IPS-18a (cell line): ENCODE data around the gene BCL6B.
"Not testable (repeated sequence)": the region's sequence is repeated elsewhere in the genome, so short reads cannot be mapped to it uniquely, and the experiment has no call there.

Experiments
- H3K27ac ChIP-seq: one replicate; pipeline ENCODE4 v1.5.1; 2013; ENCODE audit warnings: low read length
- H3K27me3 ChIP-seq: one replicate; pipeline ENCODE4 v1.6.1; 2013; ENCODE audit warnings: mild to moderate bottlenecking, low read length; ENCODE audit not compliant: control insufficient read depth, insufficient read depth
- H3K36me3 ChIP-seq: one replicate; pipeline ENCODE4 v1.6.1; 2013; ENCODE audit warnings: low read depth, low read length; ENCODE audit not compliant: control insufficient read depth
- H3K4me1 ChIP-seq: one replicate; pipeline ENCODE4 v1.6.1; 2013; ENCODE audit warnings: low read depth, low read length; ENCODE audit not compliant: control insufficient read depth
- H3K4me3 ChIP-seq: one replicate; pipeline ENCODE4 v1.5.1; 2013; ENCODE audit warnings: low read length
- H3K9ac ChIP-seq: one replicate; pipeline ENCODE4 v1.6.1; 2013; ENCODE audit warnings: mild to moderate bottlenecking, low read length, moderate library complexity
- H3K9me3 ChIP-seq: one replicate; pipeline ENCODE4 v1.6.1; 2013; ENCODE audit warnings: low read depth, low read length; ENCODE audit not compliant: control insufficient read depth

BCL6B gene

GRCh38 chr17:7048968-7049367 is 26.1 kb downstream of the BCL6B start:
- no peaks in the 10 kb centered on the region for H3K9me3 ChIP-seq
- no peak overlapping the region for H3K27ac ChIP-seq
- peaks cover 9% of the 10 kb centered on the region for H3K4me1 ChIP-seq

GRCh38 chr17:7050583-7050982 is 27.7 kb downstream of the BCL6B start:
- H3K9me3 ChIP-seq, H3K27ac ChIP-seq, H3K4me1 ChIP-seq, H3K36me3 ChIP-seq, H3K4me3 ChIP-seq, H3K9ac ChIP-seq: not testable (repeated sequence)
- peaks cover 12% of the 10 kb centered on the region for H3K27me3 ChIP-seq

More at GRCh38 chr17:7048968-7049367, 26.1 kb downstream of the BCL6B start:
- Histone ChIP-seq H3K4me3 (no peak overlapping the region), H3K36me3 (no peaks in the 10 kb centered on the region), H3K9ac (no peak overlapping the region), H3K27me3 (peaks cover 28% of the 10 kb centered on the region)

- Histone ChIP-seq H3K4me3 (no peak overlapping the region), H3K27ac (no peak overlapping the region)
Measured at GRCh38 chr17:7056386-7056785, 33.5 kb downstream of the BCL6B start.

GRCh38 chr17:7058831-7059447 is 36.1 kb downstream of the BCL6B start:
- Histone ChIP-seq H3K27me3 (no peaks in the 10 kb centered on the region), H3K4me3 (no peak overlapping the region), H3K27ac (no peak overlapping the region), H3K4me1 (no peaks in the 10 kb centered on the region), H3K9ac (no peak overlapping the region), H3K9me3 (no peaks in the 10 kb centered on the region), H3K36me3 (no peaks in the 10 kb centered on the region)

More at GRCh38 chr17:7056386-7056785, 33.5 kb downstream of the BCL6B start:
- Histone ChIP-seq H3K9ac (no peak overlapping the region), H3K36me3 (no peaks in the 10 kb centered on the region), H3K27me3 (no peaks in the 10 kb centered on the region), H3K9me3 (no peaks in the 10 kb centered on the region), H3K4me1 (no peaks in the 10 kb centered on the region)

- Histone ChIP-seq H3K4me3 (no peak overlapping the region), H3K9me3 (no peaks in the 10 kb centered on the region), H3K4me1 (no peaks in the 10 kb centered on the region), H3K9ac (no peak overlapping the region), H3K27ac (no peak overlapping the region), H3K36me3 (no peaks in the 10 kb centered on the region), H3K27me3 (no peaks in the 10 kb centered on the region)
Measured at GRCh38 chr17:7060165-7060891, 37.5 kb downstream of the BCL6B start.

GRCh38 chr17:7063518-7064094 is 40.8 kb downstream of the BCL6B start:
- no peaks in the 10 kb centered on the region for H3K4me1 ChIP-seq
- no peak overlapping the region for H3K4me3 ChIP-seq
- H3K9me3 ChIP-seq, result no peaks in the 10 kb centered on the region
- H3K27me3 ChIP-seq, result no peaks in the 10 kb centered on the region
- H3K9ac ChIP-seq, result no peak overlapping the region
- no peak overlapping the region for H3K27ac ChIP-seq
- H3K36me3 ChIP-seq, result no peaks in the 10 kb centered on the region

- H3K9me3 ChIP-seq, result no peaks in the 10 kb centered on the region
- no peak overlapping the region for H3K4me3 ChIP-seq
- H3K27ac ChIP-seq, result no peak overlapping the region
Measured at GRCh38 chr17:7064261-7064660, 41.4 kb downstream of the BCL6B start.

GRCh38 chr17:7067198-7067597 is 44.3 kb downstream of the BCL6B start:
- no peak overlapping the region for H3K9ac ChIP-seq
- H3K4me1 ChIP-seq, result no peaks in the 10 kb centered on the region
- H3K27ac ChIP-seq, result no peak overlapping the region
- no peaks in the 10 kb centered on the region for H3K27me3 ChIP-seq
- H3K36me3 ChIP-seq, result no peaks in the 10 kb centered on the region
- H3K9me3 ChIP-seq, result no peaks in the 10 kb centered on the region
- no peak overlapping the region for H3K4me3 ChIP-seq

More at GRCh38 chr17:7064261-7064660, 41.4 kb downstream of the BCL6B start:
- H3K36me3 ChIP-seq, result no peaks in the 10 kb centered on the region
- no peak overlapping the region for H3K9ac ChIP-seq
- no peaks in the 10 kb centered on the region for H3K4me1 ChIP-seq
- no peaks in the 10 kb centered on the region for H3K27me3 ChIP-seq

- no peaks in the 10 kb centered on the region for H3K4me1 ChIP-seq
- no peak overlapping the region for H3K4me3 ChIP-seq
- H3K27me3 ChIP-seq, result no peaks in the 10 kb centered on the region
- H3K27ac ChIP-seq, result no peak overlapping the region
- no peaks in the 10 kb centered on the region for H3K9me3 ChIP-seq
- H3K36me3 ChIP-seq, result no peaks in the 10 kb centered on the region
- no peak overlapping the region for H3K9ac ChIP-seq
Measured at GRCh38 chr17:7068268-7068667, 45.4 kb downstream of the BCL6B start.

- Histone ChIP-seq H3K9me3 (no peaks in the 10 kb centered on the region), H3K27ac (no peak overlapping the region), H3K27me3 (no peaks in the 10 kb centered on the region), H3K4me1 (no peaks in the 10 kb centered on the region), H3K4me3 (no peak overlapping the region), H3K36me3 (no peaks in the 10 kb centered on the region), H3K9ac (no peak overlapping the region)
Measured at GRCh38 chr17:7070712-7071111, 47.9 kb downstream of the BCL6B start.

GRCh38 chr17:7072406-7072805 is 49.6 kb downstream of the BCL6B start:
- H3K4me1 ChIP-seq, result no peaks in the 10 kb centered on the region
- H3K4me3 ChIP-seq, result no peak overlapping the region
- no peak overlapping the region for H3K27ac ChIP-seq
- no peaks in the 10 kb centered on the region for H3K9me3 ChIP-seq
- H3K27me3 ChIP-seq, result no peaks in the 10 kb centered on the region
- no peak overlapping the region for H3K9ac ChIP-seq
- no peaks in the 10 kb centered on the region for H3K36me3 ChIP-seq

GRCh38 chr17:7074931-7075330 is 52.1 kb downstream of the BCL6B start:
- Histone ChIP-seq H3K4me3 (no peak overlapping the region), H3K27ac (no peak overlapping the region), H3K36me3 (no peaks in the 10 kb centered on the region), H3K4me1 (no peaks in the 10 kb centered on the region), H3K9ac (no peak overlapping the region), H3K9me3 (no peaks in the 10 kb centered on the region), H3K27me3 (no peaks in the 10 kb centered on the region)
